ENCODE results near the gene MORC3. TPM values are rescaled to one million over a fixed set of nuclear protein-coding genes. Genes with fewer than 3 reads are reported as not detected.
A peak's percentile ranks its signal among the peaks of the same experiment; 100 is the strongest.
"Not testable (repeated sequence)": the region's sequence is repeated elsewhere in the genome, so short reads cannot be mapped to it uniquely, and the experiment has no call there.

Gene MORC3
- total and polyA plus RNA-seq, 4 donors = 12.0 to 45.2 (median 28.5) TPM

DNA sequence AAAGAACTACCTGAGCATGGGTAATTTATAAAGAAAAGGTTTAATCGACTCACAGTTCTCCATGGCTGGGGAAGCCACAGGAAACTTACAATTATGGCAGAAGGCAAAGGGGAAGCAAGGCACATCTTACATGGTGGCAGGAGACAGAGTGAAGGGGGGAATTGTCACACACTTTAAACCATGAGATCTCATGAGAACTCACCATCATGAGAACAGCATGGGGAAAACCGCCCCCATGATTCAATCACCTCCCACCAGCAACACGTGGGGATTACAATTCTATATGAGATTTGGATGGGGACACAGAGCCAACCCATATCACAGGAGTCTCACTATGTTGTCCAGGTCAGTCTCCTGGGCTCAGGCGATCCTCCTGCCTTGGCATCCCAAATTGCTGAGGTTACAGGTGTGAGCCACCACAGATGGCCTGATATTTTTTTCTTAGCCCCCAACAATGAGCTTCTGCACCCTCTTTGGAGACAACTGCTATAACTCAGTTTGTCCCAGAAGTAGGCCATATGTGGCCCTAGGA lies 22.5 kb upstream of the MORC3 start:
- Histone ChIP-seq H3K27ac (ENCODE audit: low read depth in 1 of 2, low read length in 2 of 2) (no peak overlapping the region), H3K4me1 (ENCODE audit: control insufficient read depth in 1 of 2, insufficient read depth in 2 of 2, low read length in 2 of 2) (no peaks in the 10 kb centered on the region), H3K27me3 (ENCODE audit: control insufficient read depth in 1 of 2, insufficient read depth in 2 of 2, low read length in 1 of 2) (no peaks in the 10 kb centered on the region), H3K4me3 (ENCODE audit: low read length in 2 of 2) (no peak overlapping the region), H3K36me3 (ENCODE audit: control insufficient read depth in 1 of 2, insufficient read depth in 2 of 2, low read length in 1 of 2) (no peaks in the 10 kb centered on the region), H3K9me3 (ENCODE audit: control insufficient read depth, low read length) (no peaks in the 10 kb centered on the region)
- intact Hi-C loops (cut with DNase I) = no loop called here
- ATAC-seq (ENCODE audit: low FRiP score) (no peak), DNase-seq (no peak)
- 92 to 96% methylated on average over 4 of the region's 4 CpGs for WGBS, 2 donors

DNA sequence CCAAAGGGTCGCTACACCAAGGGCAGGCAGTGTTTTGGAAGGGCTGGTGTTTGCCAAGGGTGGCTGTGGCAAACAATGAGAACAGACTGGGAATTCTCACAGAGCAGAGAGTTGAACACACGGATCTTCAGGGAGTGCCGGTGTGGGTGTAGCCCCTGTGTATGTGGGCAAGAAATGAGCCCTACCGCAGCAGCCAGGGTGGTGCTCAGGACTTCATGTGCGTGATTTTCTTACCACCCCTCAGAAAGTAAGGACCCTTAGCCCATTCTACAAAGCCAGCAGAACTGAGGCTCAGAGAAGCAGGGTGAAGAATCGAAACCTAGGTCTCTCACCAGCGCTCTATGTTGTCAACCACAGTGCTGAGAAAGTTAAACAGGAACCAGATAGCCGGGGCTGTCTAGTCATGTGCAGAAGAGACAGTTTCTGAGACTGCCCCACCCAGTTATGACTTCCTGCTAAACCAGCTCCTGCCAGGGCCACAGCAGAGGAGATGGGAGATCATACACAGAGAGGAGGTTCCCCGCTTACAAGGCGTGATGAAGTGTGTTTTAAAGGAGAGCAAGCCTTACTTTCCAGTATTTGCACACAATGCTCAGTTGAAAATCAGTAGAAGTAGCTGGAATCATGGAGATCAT lies 21.9 kb upstream of the MORC3 start:
- no peaks in the 10 kb centered on the region for H3K36me3 ChIP-seq (ENCODE audit: control insufficient read depth in 1 of 2, insufficient read depth in 2 of 2, low read length in 1 of 2)
- peak; percentile 46 for ATAC-seq (ENCODE audit: low FRiP score)
- no peak overlapping the region for H3K27ac ChIP-seq (ENCODE audit: low read depth in 1 of 2, low read length in 2 of 2)
- peak; percentile 36 to 66 for DNase-seq
- no peaks in the 10 kb centered on the region for H3K27me3 ChIP-seq (ENCODE audit: control insufficient read depth in 1 of 2, insufficient read depth in 2 of 2, low read length in 1 of 2)
- no peak overlapping the region for H3K4me3 ChIP-seq (ENCODE audit: low read length in 2 of 2)
- no peaks in the 10 kb centered on the region for H3K4me1 ChIP-seq (ENCODE audit: control insufficient read depth in 1 of 2, insufficient read depth in 2 of 2, low read length in 2 of 2)
- H3K9me3 ChIP-seq (ENCODE audit: control insufficient read depth, low read length) = no peaks in the 10 kb centered on the region
- intact Hi-C loops (cut with DNase I) = no loop called here
- WGBS, 2 donors = 67 to 72% methylated on average over 10 of the region's 10 CpGs

GRCh38 chr21:36306872-36307534 lies 13.0 kb upstream of the MORC3 start:
- H3K27me3 ChIP-seq (ENCODE audit: control insufficient read depth in 1 of 2, insufficient read depth in 2 of 2, low read length in 1 of 2) = no peaks in the 10 kb centered on the region
- no peaks in the 10 kb centered on the region for H3K4me1 ChIP-seq (ENCODE audit: control insufficient read depth in 1 of 2, insufficient read depth in 2 of 2, low read length in 2 of 2)
- H3K9me3 ChIP-seq (ENCODE audit: control insufficient read depth, low read length) = no peaks in the 10 kb centered on the region
- DNase-seq = peak in 1 of 2 donors; percentile 16
- no peak for ATAC-seq (ENCODE audit: low FRiP score)
- intact Hi-C loops (cut with DNase I) = no loop called here
- no peak overlapping the region for H3K27ac ChIP-seq (ENCODE audit: low read depth in 1 of 2, low read length in 2 of 2)
- WGBS, 2 donors = 78 to 87% methylated on average over 6 of the region's 6 CpGs
- H3K4me3 ChIP-seq (ENCODE audit: low read length in 2 of 2) = no peak overlapping the region
- H3K36me3 ChIP-seq (ENCODE audit: control insufficient read depth in 1 of 2, insufficient read depth in 2 of 2, low read length in 1 of 2) = no peaks in the 10 kb centered on the region

DNA sequence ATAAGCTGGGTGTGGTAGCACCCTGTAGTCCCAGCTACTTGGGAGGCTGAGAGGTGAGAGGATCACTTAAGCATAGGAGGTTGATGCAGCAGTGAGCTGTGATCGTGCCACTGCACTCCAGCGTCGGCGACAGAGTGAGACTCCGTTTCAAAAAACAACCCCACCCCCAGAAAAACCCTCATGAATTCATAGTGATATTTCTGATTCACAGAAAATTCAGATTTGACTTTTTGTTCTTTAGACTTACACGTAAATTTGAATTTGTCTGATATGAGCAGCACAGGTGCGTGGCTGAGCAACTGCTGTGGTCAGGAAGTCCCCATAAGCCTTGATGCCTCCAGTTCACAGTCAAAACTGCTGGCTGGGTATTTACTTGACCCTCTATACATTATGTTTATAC lies 10.0 kb upstream of the MORC3 start:
- intact Hi-C loops (cut with DNase I) = no loop called here
- DNase-seq = no peak
- Histone ChIP-seq H3K4me1 (ENCODE audit: control insufficient read depth in 1 of 2, insufficient read depth in 2 of 2, low read length in 2 of 2) (no peaks in the 10 kb centered on the region), H3K36me3 (ENCODE audit: control insufficient read depth in 1 of 2, insufficient read depth in 2 of 2, low read length in 1 of 2) (no peaks in the 10 kb centered on the region), H3K4me3 (ENCODE audit: low read length in 2 of 2) (no peak overlapping the region), H3K27ac (ENCODE audit: low read depth in 1 of 2, low read length in 2 of 2) (no peak overlapping the region), H3K9me3 (ENCODE audit: control insufficient read depth, low read length) (no peaks in the 10 kb centered on the region), H3K27me3 (ENCODE audit: control insufficient read depth in 1 of 2, insufficient read depth in 2 of 2, low read length in 1 of 2) (no peaks in the 10 kb centered on the region)
- ATAC-seq (ENCODE audit: low FRiP score) = no peak
- WGBS, 2 donors = 84 to 89% methylated on average over 7 of the region's 7 CpGs

DNA sequence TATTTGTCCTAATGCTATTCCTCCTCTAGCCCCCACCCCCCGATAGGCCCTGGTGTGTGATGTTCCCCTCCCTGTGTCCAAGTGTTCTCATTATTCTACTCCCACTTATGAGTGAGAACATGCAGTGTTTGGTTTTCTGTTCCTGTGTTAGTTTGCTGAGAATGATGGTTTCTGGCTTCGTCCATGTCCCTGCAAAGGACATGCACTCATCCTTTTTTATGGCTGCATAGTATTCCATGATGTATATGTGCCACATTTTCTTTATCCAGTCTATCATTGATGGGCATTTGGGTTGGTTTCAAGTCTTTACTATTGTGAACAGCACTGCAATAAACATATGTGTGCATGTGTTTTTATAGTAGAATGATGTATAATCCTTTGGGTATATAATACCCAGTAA lies 6.6 kb upstream of the MORC3 start:
- H3K9me3 ChIP-seq (ENCODE audit: control insufficient read depth, low read length); H3K4me1 ChIP-seq (ENCODE audit: control insufficient read depth in 1 of 2, insufficient read depth in 2 of 2, low read length in 2 of 2); H3K27ac ChIP-seq (ENCODE audit: low read depth in 1 of 2, low read length in 2 of 2); intact Hi-C loops (cut with DNase I); H3K36me3 ChIP-seq (ENCODE audit: control insufficient read depth in 1 of 2, insufficient read depth in 2 of 2, low read length in 1 of 2); H3K27me3 ChIP-seq (ENCODE audit: control insufficient read depth in 1 of 2, insufficient read depth in 2 of 2, low read length in 1 of 2); H3K4me3 ChIP-seq (ENCODE audit: low read length in 2 of 2); DNase-seq; ATAC-seq (ENCODE audit: low FRiP score): not testable (repeated sequence)
- 90 to 92% methylated on average over 2 of the region's 2 CpGs for WGBS, 2 donors

GRCh38 chr21:36316045-36316444 lies 4.0 kb upstream of the MORC3 start:
- H3K4me1 ChIP-seq (ENCODE audit: control insufficient read depth in 1 of 2, insufficient read depth in 2 of 2, low read length in 2 of 2); DNase-seq; H3K36me3 ChIP-seq (ENCODE audit: control insufficient read depth in 1 of 2, insufficient read depth in 2 of 2, low read length in 1 of 2); ATAC-seq (ENCODE audit: low FRiP score); intact Hi-C loops (cut with DNase I); H3K9me3 ChIP-seq (ENCODE audit: control insufficient read depth, low read length); H3K27me3 ChIP-seq (ENCODE audit: control insufficient read depth in 1 of 2, insufficient read depth in 2 of 2, low read length in 1 of 2); H3K4me3 ChIP-seq (ENCODE audit: low read length in 2 of 2); H3K27ac ChIP-seq (ENCODE audit: low read depth in 1 of 2, low read length in 2 of 2): not testable (repeated sequence)
- 89 to 95% methylated on average over 3 of the region's 3 CpGs for WGBS, 2 donors

DNA sequence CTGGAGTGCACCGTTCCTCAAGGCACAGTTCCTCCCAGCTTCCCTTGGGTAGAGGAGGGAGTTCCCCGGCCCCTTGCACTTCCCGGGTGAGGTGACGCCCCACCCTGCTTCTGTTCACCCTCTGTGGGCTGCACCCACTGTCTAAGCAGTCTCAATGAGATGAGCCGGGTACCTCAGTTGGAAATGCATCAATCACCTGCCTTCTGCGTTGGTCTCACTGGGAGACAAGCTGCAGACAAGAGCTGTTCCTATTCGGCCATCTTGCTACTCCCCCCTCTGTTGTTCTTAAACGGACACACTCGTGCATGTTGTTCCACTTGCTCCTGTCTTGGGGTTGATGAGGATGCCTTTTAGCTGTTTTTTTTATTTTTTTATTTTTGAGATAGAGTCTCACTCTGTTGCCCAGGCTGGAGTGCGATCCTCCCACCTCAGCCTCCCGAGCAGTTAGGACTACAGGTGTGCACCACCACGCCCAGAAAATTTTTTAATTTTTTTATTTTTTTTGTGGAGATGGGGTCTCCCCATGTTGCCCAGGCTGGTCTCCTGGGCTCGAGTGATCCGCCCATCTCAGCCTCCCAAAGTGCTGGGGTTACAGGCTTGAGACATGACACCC lies 3.0 kb upstream of the MORC3 start:
- Histone ChIP-seq H3K27me3 (ENCODE audit: control insufficient read depth in 1 of 2, insufficient read depth in 2 of 2, low read length in 1 of 2) (no peaks in the 10 kb centered on the region), H3K9me3 (ENCODE audit: control insufficient read depth, low read length) (no peaks in the 10 kb centered on the region), H3K27ac (ENCODE audit: low read depth in 1 of 2, low read length in 2 of 2) (no peak overlapping the region), H3K4me3 (ENCODE audit: low read length in 2 of 2) (no peak overlapping the region), H3K4me1 (ENCODE audit: control insufficient read depth in 1 of 2, insufficient read depth in 2 of 2, low read length in 2 of 2) (no peaks in the 10 kb centered on the region), H3K36me3 (ENCODE audit: control insufficient read depth in 1 of 2, insufficient read depth in 2 of 2, low read length in 1 of 2) (no peaks in the 10 kb centered on the region)
- no peak for ATAC-seq (ENCODE audit: low FRiP score)
- no peak for DNase-seq
- WGBS, 2 donors = 80 to 85% methylated on average over 14 of the region's 14 CpGs
- intact Hi-C loops (cut with DNase I) = no loop called here

DNA sequence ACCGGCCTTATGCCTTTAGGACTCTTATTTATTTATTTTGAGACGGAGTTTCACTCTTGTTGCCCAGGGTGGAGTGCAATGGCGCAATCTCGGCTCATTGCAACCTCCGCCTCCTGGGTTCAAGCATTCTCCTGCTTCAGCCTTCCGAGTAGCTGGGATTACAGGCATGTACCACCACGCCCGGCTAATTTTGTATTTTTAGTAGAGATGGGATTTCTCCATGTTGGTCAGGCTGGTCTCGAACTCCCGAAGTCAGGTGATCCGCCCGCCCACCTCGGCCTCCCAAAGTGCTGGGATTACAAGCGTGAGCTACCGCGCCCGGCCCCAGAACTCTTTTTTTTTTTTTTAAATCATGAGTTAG lies 611 bp upstream of the MORC3 start:
- H3K36me3 ChIP-seq (ENCODE audit: control insufficient read depth in 1 of 2, insufficient read depth in 2 of 2, low read length in 1 of 2); H3K27ac ChIP-seq (ENCODE audit: low read depth in 1 of 2, low read length in 2 of 2); ATAC-seq (ENCODE audit: low FRiP score); intact Hi-C loops (cut with DNase I); H3K4me1 ChIP-seq (ENCODE audit: control insufficient read depth in 1 of 2, insufficient read depth in 2 of 2, low read length in 2 of 2); H3K27me3 ChIP-seq (ENCODE audit: control insufficient read depth in 1 of 2, insufficient read depth in 2 of 2, low read length in 1 of 2); DNase-seq; H3K9me3 ChIP-seq (ENCODE audit: control insufficient read depth, low read length): not testable (repeated sequence)
- 41 to 43% methylated on average over 17 of the region's 17 CpGs for WGBS, 2 donors
- peak overlapping the region in 1 of 2 donors; percentile 36 for H3K4me3 ChIP-seq (ENCODE audit: low read length in 2 of 2)
